Vagina (tissue), 2 donors: ENCODE measurements around the gene SUSD5. TPM values are rescaled to one million over a fixed set of nuclear protein-coding genes. Genes with fewer than 3 reads are reported as not detected.
A peak's percentile ranks its signal among the peaks of the same experiment; 100 is the strongest.
"Not testable (repeated sequence)": the region's sequence is repeated elsewhere in the genome, so short reads cannot be mapped to it uniquely, and the experiment has no call there.

Experiments used
- DNase-seq, 2 donors: peaks; one replicate each; pipeline ENCODE4 v3.0.0-alpha.2; 2017; ENCODE audit errors: extremely low spot score in 2 of 2
- H3K27ac ChIP-seq: fragments of 200-600 bp; sonication (generic); one replicate; pipeline ENCODE4 v1.5.1; 2019
- H3K27me3 ChIP-seq: fragments of 200-600 bp; sonication (generic); one replicate; pipeline ENCODE4 v1.5.1; 2019
- H3K36me3 ChIP-seq, 2 donors: fragments of 200-600 bp; sonication (generic); one replicate each; pipeline ENCODE4 v1.5.1; 2017 to 2019
- H3K4me1 ChIP-seq: fragments of 200-600 bp; sonication (generic); one replicate; pipeline ENCODE4 v1.5.1; 2019
- H3K4me3 ChIP-seq, 2 donors: fragments of 200-600 bp; sonication (generic); 1 replicate in 1 of 2; 2 replicates in 1 of 2; pipeline ENCODE4 v1.5.1; 2016 to 2019
- H3K9me3 ChIP-seq: fragments of 200-600 bp; sonication (generic); one replicate; pipeline ENCODE4 v1.5.1; 2019
- POLR2A ChIP-seq, 2 donors: fragments of 450-650 bp; IDR thresholded peaks; one replicate each; pipeline ENCODE4 v1.6.1; 2017; ENCODE audit warnings: antibody characterized with exemption in 2 of 2, mild to moderate bottlenecking in 2 of 2, moderate library complexity in 2 of 2
- POLR2AphosphoS5 ChIP-seq, 2 donors: sonication (generic); formaldehyde crosslinking; IDR thresholded peaks; one replicate each; pipeline ENCODE4 v1.9.0; 2017; ENCODE audit warnings: antibody characterized with exemption in 2 of 2, mild to moderate bottlenecking in 2 of 2, low read depth in 1 of 2; ENCODE audit not compliant: insufficient read depth in 1 of 2
- intact Hi-C: fragments of 100-400 bp; cut with DNase I; formaldehyde crosslinking; loops from one replicate; pipeline ENCODE4 v1.15.1; 2023
- total RNA-seq: library from RNA; depleted of rRNA; stranded (reverse); fragments of >200 nt; gene quantifications from one replicate; pipeline ENCODE4 v1.2.3, GENCODE V29; 2016
- TF ChIP-seq, protein P1 (sequence below), 3 experiments: fragments of 450-650 bp in 2 of 3; fragments of 200-600 bp in 1 of 3; sonication (generic) in 1 of 3; IDR thresholded peaks; one replicate each; pipeline ENCODE4 v1.5.1; 2017 to 2019; ENCODE audit warnings: antibody characterized with exemption in 3 of 3, mild to moderate bottlenecking in 2 of 3, moderate library complexity in 2 of 3

The SUSD5 gene
- total RNA-seq, 1 donor from 2014 or later: 0.98 TPM

- intact Hi-C loops: no loop called here
- no peaks in the 10 kb centered on the region for H3K4me1 ChIP-seq
- H3K27me3 ChIP-seq: no peaks in the 10 kb centered on the region
- no peak for TF ChIP-seq POLR2AphosphoS5 (IDR thresholded peaks at IDR 0.05; ENCODE audit: insufficient read depth in 1 of 2, low read depth in 1 of 2)
- TF ChIP-seq POLR2A (IDR thresholded peaks at IDR 0.05): no peak
- TF ChIP-seq, protein P1, sequence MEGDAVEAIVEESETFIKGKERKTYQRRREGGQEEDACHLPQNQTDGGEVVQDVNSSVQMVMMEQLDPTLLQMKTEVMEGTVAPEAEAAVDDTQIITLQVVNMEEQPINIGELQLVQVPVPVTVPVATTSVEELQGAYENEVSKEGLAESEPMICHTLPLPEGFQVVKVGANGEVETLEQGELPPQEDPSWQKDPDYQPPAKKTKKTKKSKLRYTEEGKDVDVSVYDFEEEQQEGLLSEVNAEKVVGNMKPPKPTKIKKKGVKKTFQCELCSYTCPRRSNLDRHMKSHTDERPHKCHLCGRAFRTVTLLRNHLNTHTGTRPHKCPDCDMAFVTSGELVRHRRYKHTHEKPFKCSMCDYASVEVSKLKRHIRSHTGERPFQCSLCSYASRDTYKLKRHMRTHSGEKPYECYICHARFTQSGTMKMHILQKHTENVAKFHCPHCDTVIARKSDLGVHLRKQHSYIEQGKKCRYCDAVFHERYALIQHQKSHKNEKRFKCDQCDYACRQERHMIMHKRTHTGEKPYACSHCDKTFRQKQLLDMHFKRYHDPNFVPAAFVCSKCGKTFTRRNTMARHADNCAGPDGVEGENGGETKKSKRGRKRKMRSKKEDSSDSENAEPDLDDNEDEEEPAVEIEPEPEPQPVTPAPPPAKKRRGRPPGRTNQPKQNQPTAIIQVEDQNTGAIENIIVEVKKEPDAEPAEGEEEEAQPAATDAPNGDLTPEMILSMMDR (IDR thresholded peaks at IDR 0.05): no peak
- no peaks in the 10 kb centered on the region for H3K9me3 ChIP-seq
- no peaks in the 10 kb centered on the region for H3K36me3 ChIP-seq
- no peak overlapping the region for H3K4me3 ChIP-seq
- no peak overlapping the region for H3K27ac ChIP-seq
- DNase-seq: peak in 1 of 2 donors; percentile 44
Observed at GRCh38 chr3:33170531-33170930, 48.1 kb downstream of the SUSD5 start.

GRCh38 chr3:33167716-33168336 is 50.8 kb downstream of the SUSD5 start:
- intact Hi-C loops: no loop called here
- TF ChIP-seq POLR2AphosphoS5 (IDR thresholded peaks at IDR 0.05; ENCODE audit: insufficient read depth in 1 of 2, low read depth in 1 of 2) (no peak), POLR2A (IDR thresholded peaks at IDR 0.05) (no peak)
- TF ChIP-seq, protein P1 (IDR thresholded peaks at IDR 0.05): no peak
- Histone ChIP-seq H3K9me3 (no peaks in the 10 kb centered on the region), H3K27ac (no peak overlapping the region), H3K4me1 (no peaks in the 10 kb centered on the region), H3K27me3 (no peaks in the 10 kb centered on the region), H3K4me3 (no peak overlapping the region), H3K36me3 (no peaks in the 10 kb centered on the region)
- no peak for DNase-seq

GRCh38 chr3:33167284-33167683 is 51.3 kb downstream of the SUSD5 start:
- Histone ChIP-seq H3K9me3 (no peaks in the 10 kb centered on the region), H3K27ac (no peak overlapping the region), H3K27me3 (no peaks in the 10 kb centered on the region), H3K36me3 (no peaks in the 10 kb centered on the region), H3K4me3 (no peak overlapping the region), H3K4me1 (no peaks in the 10 kb centered on the region)
- TF ChIP-seq POLR2A (IDR thresholded peaks at IDR 0.05): no peak
- TF ChIP-seq POLR2AphosphoS5 (IDR thresholded peaks at IDR 0.05; ENCODE audit: insufficient read depth in 1 of 2, low read depth in 1 of 2): no peak
- TF ChIP-seq, protein P1 (IDR thresholded peaks at IDR 0.05): no peak
- peak in 1 of 2 donors; percentile 47 for DNase-seq
- intact Hi-C loops: no loop called here

DNA sequence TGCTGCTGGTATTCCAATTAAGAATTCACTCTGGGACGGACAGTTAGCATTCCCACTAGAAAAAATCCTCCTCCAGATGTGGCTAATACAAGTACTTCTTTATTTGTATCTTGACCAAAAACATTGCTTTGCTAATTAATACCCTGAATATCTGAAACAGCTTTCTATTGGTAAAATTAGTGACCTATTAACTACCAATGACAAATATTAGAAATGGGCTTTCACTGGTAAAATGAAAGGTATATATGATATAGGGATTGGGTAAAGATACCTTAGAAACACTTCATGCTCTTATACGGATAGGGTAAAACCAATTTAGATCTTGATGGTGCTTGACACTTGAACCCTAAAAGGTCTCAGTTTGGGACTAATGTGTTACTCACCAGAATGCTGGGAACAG is 52.5 kb downstream of the SUSD5 start:
- no peak overlapping the region for H3K27ac ChIP-seq
- intact Hi-C loops: no loop called here
- TF ChIP-seq POLR2A (IDR thresholded peaks at IDR 0.05) (no peak), POLR2AphosphoS5 (IDR thresholded peaks at IDR 0.05; ENCODE audit: insufficient read depth in 1 of 2, low read depth in 1 of 2) (no peak)
- TF ChIP-seq, protein P1 (IDR thresholded peaks at IDR 0.05): no peak

DNA sequence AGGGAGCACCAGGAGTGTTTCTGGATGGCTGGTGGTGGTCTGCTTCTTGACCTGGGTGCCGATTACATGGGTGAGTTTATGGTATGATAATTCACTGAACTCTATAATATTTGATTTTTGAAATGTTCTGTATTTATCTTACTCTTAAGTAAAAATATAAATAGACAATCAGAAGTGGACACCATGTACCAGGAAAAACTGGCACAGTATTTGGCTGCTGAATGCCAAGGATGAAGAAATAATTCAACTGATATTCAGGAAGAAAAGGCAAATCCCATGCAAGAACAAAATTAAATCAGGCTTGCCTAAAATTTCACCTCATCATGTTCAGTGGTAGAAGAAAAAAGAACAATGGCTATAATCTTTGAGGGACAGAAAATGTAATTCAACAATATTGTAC is 53.2 kb downstream of the SUSD5 start:
- no peaks in the 10 kb centered on the region for H3K9me3 ChIP-seq
- no peak overlapping the region for H3K4me3 ChIP-seq
- no peaks in the 10 kb centered on the region for H3K4me1 ChIP-seq
- no peak overlapping the region for H3K27ac ChIP-seq
- no peaks in the 10 kb centered on the region for H3K36me3 ChIP-seq
- H3K27me3 ChIP-seq: no peaks in the 10 kb centered on the region
- intact Hi-C loops: no loop called here
- TF ChIP-seq, protein P1 (IDR thresholded peaks at IDR 0.05): no peak
- TF ChIP-seq POLR2AphosphoS5 (IDR thresholded peaks at IDR 0.05; ENCODE audit: insufficient read depth in 1 of 2, low read depth in 1 of 2): no peak
- no peak for TF ChIP-seq POLR2A (IDR thresholded peaks at IDR 0.05)
- no peak for DNase-seq

More for the DNA sequence above, 52.5 kb downstream of the SUSD5 start:
- H3K36me3 ChIP-seq: no peaks in the 10 kb centered on the region
- no peaks in the 10 kb centered on the region for H3K9me3 ChIP-seq
- H3K27me3 ChIP-seq: no peaks in the 10 kb centered on the region
- no peak overlapping the region for H3K4me3 ChIP-seq
- H3K4me1 ChIP-seq: no peaks in the 10 kb centered on the region
- no peak for DNase-seq

GRCh38 chr3:33162621-33163020 is 56.0 kb downstream of the SUSD5 start:
- H3K27me3 ChIP-seq, H3K9me3 ChIP-seq, H3K27ac ChIP-seq, H3K4me1 ChIP-seq, H3K4me3 ChIP-seq, H3K36me3 ChIP-seq, intact Hi-C loops: not testable (repeated sequence)
- DNase-seq: peak in 1 of 2 donors; percentile 29
